Activated naive CD8-positive, alpha-beta T cell treated with anti-CD3 and anti-CD28 coated beads, Interleukin-2, amount 50 U/mL, for 24 hours (primary cell): ENCODE data around the gene TENM3.

Experiments
- ATAC-seq: fragments of 150-1000 bp; cut with Tn5 transposase; one replicate; pipeline ENCODE4 v1.10.0; 2021
- DNase-seq: peaks from one replicate; pipeline ENCODE4 v3.0.0; 2021
- H3K27ac Mint-ChIP-seq: one replicate; pipeline ENCODE4 v1.8.0; 2021; ENCODE audit warnings: mild to moderate bottlenecking, mixed read lengths
- H3K27me3 Mint-ChIP-seq: one replicate; pipeline ENCODE4 v1.8.0; 2021; ENCODE audit warnings: mixed read lengths
- H3K36me3 Mint-ChIP-seq: one replicate; pipeline ENCODE4 v1.8.0; 2021; ENCODE audit warnings: low read depth, mixed read lengths
- H3K4me1 Mint-ChIP-seq: one replicate; pipeline ENCODE4 v1.8.0; 2021; ENCODE audit warnings: mixed read lengths
- H3K4me3 Mint-ChIP-seq: one replicate; pipeline ENCODE4 v1.8.0; 2021; ENCODE audit warnings: mild to moderate bottlenecking, moderate library complexity, mixed read lengths
- H3K9me3 Mint-ChIP-seq: one replicate; pipeline ENCODE4 v1.8.0; 2021; ENCODE audit warnings: mixed read lengths

Gene TENM3

DNA sequence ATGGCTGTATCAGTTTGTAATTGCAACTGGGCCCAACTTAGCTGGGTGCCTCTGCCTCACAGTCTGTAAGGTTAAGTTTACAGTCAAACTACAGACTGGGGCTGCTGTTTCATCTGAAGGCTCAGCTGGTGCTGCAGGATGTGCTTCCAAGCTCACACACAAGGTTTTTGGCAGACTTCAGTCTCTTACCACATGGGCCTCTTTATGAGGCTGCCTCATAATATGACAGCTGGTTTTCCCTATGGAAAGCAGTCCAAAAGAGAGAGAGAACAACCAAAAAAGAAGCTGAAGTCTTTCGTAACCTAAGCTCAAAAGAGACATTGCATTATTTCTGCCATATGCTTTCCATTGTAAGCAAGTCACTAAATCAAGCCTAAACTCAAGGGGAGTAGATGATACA lies 402.3 kb downstream of the TENM3 start:
- H3K9me3 Mint-ChIP-seq, result peaks cover 12% of the 10 kb centered on the region
- no peak for ATAC-seq
- no peaks in the 10 kb centered on the region for H3K36me3 Mint-ChIP-seq
- H3K4me3 Mint-ChIP-seq, result no peak overlapping the region
- no peak for DNase-seq
- peaks cover 2% of the 10 kb centered on the region for H3K27me3 Mint-ChIP-seq
- H3K27ac Mint-ChIP-seq, result no peak overlapping the region
- no peaks in the 10 kb centered on the region for H3K4me1 Mint-ChIP-seq

DNA sequence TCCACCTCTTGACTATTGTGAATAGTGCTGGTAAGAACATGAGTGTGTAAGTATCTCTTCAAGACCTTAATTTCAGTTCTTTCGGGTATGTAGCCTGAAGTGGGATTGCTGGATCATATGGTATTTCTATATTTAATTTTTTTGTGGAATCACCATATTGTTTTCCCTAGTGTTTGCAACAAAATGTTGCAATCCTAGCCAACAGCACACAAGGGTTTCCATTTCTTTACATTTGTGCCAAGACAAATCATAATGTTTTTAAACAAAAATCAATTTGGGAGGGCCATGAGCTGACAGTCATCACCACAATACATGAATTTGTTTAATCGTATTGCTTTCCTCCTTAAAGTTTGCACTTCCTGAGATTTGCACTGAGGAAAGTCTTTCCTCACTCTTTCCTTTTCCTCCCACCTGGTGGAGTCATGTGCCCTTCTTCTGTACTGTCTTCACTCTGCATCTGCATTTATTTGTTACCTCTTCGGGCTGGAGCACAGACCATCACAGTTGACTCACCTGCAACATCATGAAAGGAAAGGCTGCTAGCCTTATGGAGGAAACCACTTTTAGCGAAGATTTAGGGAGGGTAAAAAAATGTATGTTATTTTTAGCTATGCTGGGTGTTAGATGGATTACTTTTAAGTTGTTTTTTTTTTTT lies 404.6 kb downstream of the TENM3 start:
- ATAC-seq (no peak), DNase-seq (no peak)
- peaks cover 6% of the 10 kb centered on the region for H3K27me3 Mint-ChIP-seq
- H3K4me3 Mint-ChIP-seq, result no peak overlapping the region
- peaks cover 12% of the 10 kb centered on the region for H3K9me3 Mint-ChIP-seq
- no peak overlapping the region for H3K27ac Mint-ChIP-seq
- no peaks in the 10 kb centered on the region for H3K4me1 Mint-ChIP-seq
- H3K36me3 Mint-ChIP-seq, result no peaks in the 10 kb centered on the region

DNA sequence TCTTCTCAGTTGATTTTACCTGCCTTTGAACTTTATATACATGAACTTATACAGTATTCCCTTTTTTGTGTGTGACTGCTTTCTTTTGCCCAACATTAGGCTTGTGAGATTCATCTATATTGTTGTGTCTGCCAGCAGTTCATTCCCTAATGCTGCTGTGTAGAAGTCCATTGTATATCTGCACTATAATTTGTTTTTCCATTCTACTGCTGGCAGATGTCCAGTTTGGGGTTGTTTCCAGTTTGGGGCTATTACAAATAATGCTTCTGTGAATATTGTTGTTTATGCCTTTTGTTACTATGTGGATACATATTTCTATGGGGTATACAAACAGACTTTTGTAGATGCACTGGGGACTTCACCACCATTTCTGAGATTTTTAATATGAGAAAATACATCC lies 405.6 kb downstream of the TENM3 start:
- H3K9me3 Mint-ChIP-seq, result peaks cover 12% of the 10 kb centered on the region
- H3K4me3 Mint-ChIP-seq, result no peak overlapping the region
- H3K27me3 Mint-ChIP-seq, result peaks cover 6% of the 10 kb centered on the region
- no peaks in the 10 kb centered on the region for H3K4me1 Mint-ChIP-seq
- H3K36me3 Mint-ChIP-seq, result no peaks in the 10 kb centered on the region
- no peak overlapping the region for H3K27ac Mint-ChIP-seq
- ATAC-seq (no peak), DNase-seq (no peak)

DNA sequence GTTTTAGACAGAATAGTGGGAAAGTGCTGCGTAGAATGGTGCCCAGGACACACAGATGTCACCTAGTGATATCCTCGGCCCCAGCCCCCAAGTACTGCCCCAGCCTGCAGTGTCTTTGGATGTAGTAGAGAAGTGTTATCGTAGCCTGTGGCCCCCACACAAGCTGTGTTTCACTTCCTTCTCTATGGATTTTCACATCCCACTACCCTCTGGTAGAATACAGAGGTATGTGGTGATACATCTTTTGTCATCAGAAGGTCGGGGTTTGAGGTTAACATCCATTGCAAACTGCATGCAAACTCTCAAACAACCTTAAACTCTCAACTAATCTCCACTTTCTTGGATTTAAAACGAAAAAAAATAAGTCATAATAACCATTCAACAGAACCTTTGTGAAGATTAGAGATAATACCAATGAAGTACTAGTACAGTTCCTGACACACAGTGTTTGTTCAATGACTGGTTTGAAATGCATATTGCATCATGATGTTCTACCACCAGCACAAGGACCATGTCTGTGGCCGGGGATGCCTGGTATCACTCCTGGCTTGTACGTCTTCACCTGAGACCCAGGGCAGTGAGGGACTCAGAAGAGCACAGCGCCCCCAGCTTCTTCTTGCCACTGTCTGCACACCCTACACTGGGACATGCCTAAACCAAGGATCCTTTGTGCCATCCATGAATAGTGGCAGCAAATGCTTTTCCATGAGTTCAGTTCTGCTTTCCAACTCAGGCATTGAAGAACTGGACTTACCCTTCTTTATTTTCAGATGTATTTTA lies 406.7 kb downstream of the TENM3 start:
- Mint-ChIP-seq H3K36me3 (no peaks in the 10 kb centered on the region), H3K27me3 (peaks cover 6% of the 10 kb centered on the region), H3K4me3 (no peak overlapping the region), H3K4me1 (no peaks in the 10 kb centered on the region), H3K9me3 (peaks cover 12% of the 10 kb centered on the region), H3K27ac (no peak overlapping the region)
- DNase-seq (no peak), ATAC-seq (no peak)

DNA sequence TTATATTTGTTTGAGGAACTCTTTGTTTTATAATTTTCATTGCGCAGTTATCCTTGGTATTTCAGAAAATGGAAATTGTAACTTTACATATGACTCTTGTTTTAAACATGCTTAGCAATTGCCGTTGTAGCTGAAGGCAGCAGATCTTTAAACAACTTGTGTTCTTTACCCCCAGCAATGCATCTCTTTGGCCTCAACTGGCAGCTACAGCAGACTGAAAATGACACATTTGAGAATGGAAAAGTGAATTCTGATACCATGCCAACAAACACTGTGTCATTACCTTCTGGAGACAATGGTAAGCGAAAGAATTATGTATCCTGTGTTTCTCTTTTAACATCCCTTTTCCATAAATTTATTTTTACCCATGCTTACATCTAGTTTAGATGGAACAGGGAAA lies 410.4 kb downstream of the TENM3 start:
- H3K4me1 Mint-ChIP-seq, result no peaks in the 10 kb centered on the region
- no peak overlapping the region for H3K27ac Mint-ChIP-seq
- ATAC-seq, result no peak
- H3K27me3 Mint-ChIP-seq, result peaks cover 6% of the 10 kb centered on the region
- no peak for DNase-seq
- H3K36me3 Mint-ChIP-seq, result no peaks in the 10 kb centered on the region
- H3K4me3 Mint-ChIP-seq, result no peak overlapping the region
- H3K9me3 Mint-ChIP-seq, result no peaks in the 10 kb centered on the region

DNA sequence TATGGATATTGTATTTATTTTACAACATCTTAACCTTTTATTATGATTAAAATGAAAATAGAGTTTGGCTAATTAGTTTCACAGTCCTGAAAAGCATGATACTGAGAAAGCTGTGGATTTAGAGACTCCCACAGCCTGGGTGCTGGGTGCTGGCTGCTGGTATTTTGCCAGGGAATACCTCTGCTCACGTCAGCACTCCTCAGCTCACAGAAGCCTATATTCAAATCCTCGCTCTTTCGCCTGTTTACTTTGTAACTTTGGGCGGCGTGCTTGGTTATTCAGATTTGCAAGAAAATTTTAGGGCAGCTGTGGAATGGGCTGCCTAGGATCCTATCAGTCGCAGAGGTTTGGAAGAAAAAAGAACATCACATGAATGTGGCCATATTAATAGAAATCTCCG lies 412.1 kb downstream of the TENM3 start:
- Mint-ChIP-seq H3K4me3 (no peak overlapping the region), H3K36me3 (no peaks in the 10 kb centered on the region), H3K27ac (no peak overlapping the region), H3K9me3 (no peaks in the 10 kb centered on the region), H3K27me3 (peaks cover 6% of the 10 kb centered on the region), H3K4me1 (no peaks in the 10 kb centered on the region)
- DNase-seq (no peak), ATAC-seq (no peak)

DNA sequence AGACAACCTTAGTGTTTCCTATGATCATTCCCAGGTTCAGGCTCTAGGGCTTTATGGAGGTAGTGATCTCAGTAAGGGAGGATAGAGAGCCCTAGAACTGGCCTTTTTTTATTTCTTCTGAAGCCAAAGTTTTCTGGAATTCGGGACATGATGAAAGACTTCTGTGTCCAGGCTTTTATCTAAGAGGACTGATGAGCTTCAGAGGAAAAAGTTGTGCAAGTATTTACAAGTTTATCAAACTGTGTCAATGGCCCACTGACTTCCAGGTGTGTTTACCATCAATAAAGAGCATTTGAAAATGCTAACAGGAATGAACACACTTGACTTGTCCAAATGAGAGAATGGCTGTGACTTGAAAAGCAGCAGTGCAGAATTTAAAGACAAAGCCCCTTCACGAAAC lies 419.3 kb downstream of the TENM3 start:
- Mint-ChIP-seq H3K4me3 (no peak overlapping the region), H3K27ac (no peak overlapping the region), H3K9me3 (no peaks in the 10 kb centered on the region), H3K27me3 (no peaks in the 10 kb centered on the region), H3K36me3 (no peaks in the 10 kb centered on the region), H3K4me1 (no peaks in the 10 kb centered on the region)
- DNase-seq (no peak), ATAC-seq (no peak)

DNA sequence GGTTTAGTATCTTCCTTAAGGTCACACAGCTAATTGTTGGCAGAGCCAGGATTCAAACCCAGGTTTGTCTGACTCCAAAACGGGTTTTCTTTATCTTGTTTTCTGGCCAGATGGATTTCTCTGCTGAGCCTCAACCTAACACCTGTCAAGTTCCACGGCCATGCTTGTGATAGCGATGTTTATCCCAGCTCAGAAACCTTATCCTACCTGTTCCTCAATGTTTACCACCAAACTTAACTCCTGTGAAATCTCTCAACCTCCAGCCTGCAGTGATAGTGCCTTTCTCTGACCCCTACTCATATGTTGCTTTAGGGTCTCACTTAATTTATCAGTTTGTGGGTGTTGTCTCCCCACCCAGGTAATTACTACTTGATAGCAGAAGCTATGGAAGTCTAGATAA lies 428.0 kb downstream of the TENM3 start:
- Mint-ChIP-seq H3K4me1 (no peaks in the 10 kb centered on the region), H3K9me3 (no peaks in the 10 kb centered on the region), H3K36me3 (no peaks in the 10 kb centered on the region), H3K27me3 (no peaks in the 10 kb centered on the region), H3K4me3 (no peak overlapping the region), H3K27ac (no peak overlapping the region)
- DNase-seq (no peak), ATAC-seq (no peak)

DNA sequence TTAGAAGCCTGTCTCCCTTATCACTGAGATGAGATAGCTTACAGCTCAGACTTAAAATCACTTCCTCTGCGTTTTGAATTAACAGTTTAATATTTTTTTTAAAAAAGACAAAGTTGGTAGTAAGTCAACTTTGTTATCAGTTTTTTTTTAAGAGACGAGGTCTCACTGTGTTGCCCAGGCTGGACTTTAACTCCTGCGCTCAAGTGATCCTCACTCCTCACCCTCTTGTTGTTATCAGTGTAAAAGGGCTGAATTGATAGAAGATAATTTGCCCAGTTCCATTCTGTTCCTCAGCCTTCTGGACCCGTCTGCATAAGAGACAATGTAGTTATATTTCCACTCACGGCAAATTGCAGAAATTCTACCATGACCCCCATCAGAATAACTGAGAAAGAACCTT lies 428.5 kb downstream of the TENM3 start:
- Mint-ChIP-seq H3K4me3 (no peak overlapping the region), H3K36me3 (no peaks in the 10 kb centered on the region), H3K27ac (no peak overlapping the region), H3K4me1 (no peaks in the 10 kb centered on the region), H3K27me3 (no peaks in the 10 kb centered on the region), H3K9me3 (no peaks in the 10 kb centered on the region)
- DNase-seq (no peak), ATAC-seq (no peak)

DNA sequence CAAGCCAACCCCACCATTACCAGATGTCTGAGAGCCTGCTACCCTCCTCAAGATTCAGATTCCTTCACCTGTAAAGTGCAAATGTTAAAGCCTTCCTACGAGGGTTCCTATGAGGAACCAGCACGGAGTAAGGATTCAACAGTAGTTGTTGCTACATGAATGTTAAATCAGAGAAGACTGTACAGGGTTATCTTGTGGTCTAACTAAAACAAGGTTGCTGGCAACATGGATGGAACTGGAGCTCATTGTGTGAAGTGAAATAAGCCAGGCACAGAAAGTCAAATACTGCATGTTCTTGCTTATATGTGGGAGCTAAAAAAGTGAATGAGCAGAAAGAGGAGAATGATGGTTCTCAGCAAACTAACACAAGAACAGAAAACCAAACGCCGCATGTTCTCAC lies 435.4 kb downstream of the TENM3 start:
- DNase-seq, result no peak
- no peak overlapping the region for H3K27ac Mint-ChIP-seq
- peaks cover 7% of the 10 kb centered on the region for H3K27me3 Mint-ChIP-seq
- no peaks in the 10 kb centered on the region for H3K4me1 Mint-ChIP-seq
- no peaks in the 10 kb centered on the region for H3K36me3 Mint-ChIP-seq
- no peak for ATAC-seq
- H3K9me3 Mint-ChIP-seq, result no peaks in the 10 kb centered on the region
- no peak overlapping the region for H3K4me3 Mint-ChIP-seq

DNA sequence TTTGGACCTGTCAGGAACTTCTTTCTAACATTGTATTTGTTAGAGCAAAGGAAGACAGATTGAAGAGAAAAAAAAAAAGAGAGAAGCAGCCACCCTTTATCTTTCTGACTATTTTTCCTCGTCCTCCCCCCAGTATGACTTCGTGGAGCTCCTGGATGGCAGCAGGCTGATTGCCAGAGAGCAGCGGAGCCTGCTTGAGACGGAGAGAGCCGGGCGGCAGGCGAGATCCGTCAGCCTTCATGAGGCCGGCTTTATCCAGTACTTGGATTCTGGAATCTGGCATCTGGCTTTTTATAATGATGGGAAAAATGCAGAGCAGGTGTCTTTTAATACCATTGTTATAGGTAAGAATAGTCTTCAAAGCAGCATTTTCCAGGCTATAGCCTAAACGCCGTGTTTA lies 436.3 kb downstream of the TENM3 start:
- ATAC-seq, result no peak
- Mint-ChIP-seq H3K36me3 (no peaks in the 10 kb centered on the region), H3K4me3 (no peak overlapping the region), H3K9me3 (no peaks in the 10 kb centered on the region), H3K27me3 (peaks cover 13% of the 10 kb centered on the region), H3K4me1 (no peaks in the 10 kb centered on the region), H3K27ac (no peak overlapping the region)
- no peak for DNase-seq

DNA sequence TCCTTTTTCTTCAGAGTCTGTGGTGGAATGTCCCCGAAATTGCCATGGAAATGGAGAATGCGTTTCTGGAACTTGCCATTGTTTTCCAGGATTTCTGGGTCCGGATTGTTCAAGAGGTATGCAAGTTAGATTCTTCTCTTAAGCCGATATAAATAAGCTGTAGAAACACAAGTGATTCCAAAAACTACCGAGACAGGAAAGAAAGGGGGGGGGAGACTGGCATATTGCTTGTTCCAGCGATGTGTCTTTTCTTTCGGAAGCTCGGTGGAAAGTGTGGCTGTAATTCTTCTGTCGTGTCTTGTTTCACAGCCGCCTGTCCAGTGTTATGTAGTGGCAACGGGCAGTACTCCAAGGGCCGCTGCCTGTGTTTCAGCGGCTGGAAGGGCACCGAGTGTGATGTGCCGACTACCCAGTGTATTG lies 437.0 kb downstream of the TENM3 start:
- ATAC-seq (no peak), DNase-seq (no peak)
- Mint-ChIP-seq H3K4me1 (no peaks in the 10 kb centered on the region), H3K27ac (no peak overlapping the region), H3K4me3 (no peak overlapping the region), H3K9me3 (no peaks in the 10 kb centered on the region), H3K27me3 (peaks cover 13% of the 10 kb centered on the region), H3K36me3 (no peaks in the 10 kb centered on the region)

DNA sequence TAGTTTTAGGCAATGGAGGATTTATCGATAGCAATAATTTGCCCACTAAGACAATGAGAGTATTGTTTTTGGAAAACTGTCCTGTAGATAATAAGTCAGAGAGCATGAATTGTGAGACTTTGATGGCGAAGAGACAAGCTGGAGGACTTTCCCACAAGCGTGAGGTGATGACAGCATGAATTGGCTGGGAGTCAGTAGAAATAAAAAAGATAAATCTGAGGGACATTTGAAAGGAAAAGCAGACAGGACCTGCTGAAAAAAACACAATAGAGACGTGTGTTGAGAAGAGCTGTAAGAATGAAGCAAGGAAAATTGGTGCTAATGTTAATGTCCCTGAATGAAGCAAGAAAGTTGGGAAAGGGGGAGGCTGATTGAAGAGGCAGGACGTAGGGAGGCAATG lies 440.5 kb downstream of the TENM3 start:
- no peaks in the 10 kb centered on the region for H3K36me3 Mint-ChIP-seq
- ATAC-seq (no peak), DNase-seq (no peak)
- H3K4me3 Mint-ChIP-seq, result no peak overlapping the region
- H3K27me3 Mint-ChIP-seq, result peaks cover 15% of the 10 kb centered on the region
- H3K27ac Mint-ChIP-seq, result no peak overlapping the region
- H3K4me1 Mint-ChIP-seq, result no peaks in the 10 kb centered on the region
- H3K9me3 Mint-ChIP-seq, result no peaks in the 10 kb centered on the region

DNA sequence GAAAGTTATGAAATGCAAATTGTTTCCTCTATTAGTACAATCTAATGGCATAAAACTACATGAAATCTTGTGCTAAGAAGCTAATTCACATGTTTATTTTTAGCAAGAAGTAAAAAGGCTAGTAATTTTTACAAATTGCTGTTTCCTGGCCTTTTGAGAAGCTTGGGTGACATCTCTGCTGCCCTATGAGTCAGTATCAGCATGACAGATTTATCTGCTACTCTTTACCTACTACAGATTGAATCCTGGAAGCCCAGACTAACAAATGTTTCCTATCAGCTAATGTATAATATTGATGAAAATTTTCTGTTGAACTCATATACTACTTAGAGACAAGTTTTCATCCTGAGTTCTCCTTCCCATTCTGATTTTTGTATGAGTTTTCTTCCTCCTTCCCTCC lies 441.6 kb downstream of the TENM3 start:
- ATAC-seq (no peak), DNase-seq (no peak)

DNA sequence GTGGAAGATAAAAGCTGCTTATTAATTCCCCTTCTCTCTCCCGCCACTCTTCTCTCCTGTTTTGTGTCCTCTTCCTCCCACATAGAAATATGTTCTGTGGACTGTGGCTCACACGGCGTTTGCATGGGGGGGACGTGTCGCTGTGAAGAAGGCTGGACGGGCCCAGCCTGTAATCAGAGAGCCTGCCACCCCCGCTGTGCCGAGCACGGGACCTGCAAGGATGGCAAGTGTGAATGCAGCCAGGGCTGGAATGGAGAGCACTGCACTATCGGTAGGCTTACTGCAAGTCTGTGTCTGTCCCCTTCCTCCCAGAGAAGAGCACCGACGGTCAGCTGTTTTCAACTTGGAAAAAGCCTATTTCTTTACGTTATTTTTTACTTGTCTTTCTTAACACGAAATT lies 444.9 kb downstream of the TENM3 start:
- H3K4me3 Mint-ChIP-seq, result no peak overlapping the region

More for the DNA sequence above, 441.6 kb downstream of the TENM3 start:
- H3K4me3 Mint-ChIP-seq, result no peak overlapping the region
- no peaks in the 10 kb centered on the region for H3K4me1 Mint-ChIP-seq
- no peak overlapping the region for H3K27ac Mint-ChIP-seq
- H3K27me3 Mint-ChIP-seq, result peaks cover 14% of the 10 kb centered on the region
- no peaks in the 10 kb centered on the region for H3K9me3 Mint-ChIP-seq
- no peaks in the 10 kb centered on the region for H3K36me3 Mint-ChIP-seq

More for the DNA sequence above, 444.9 kb downstream of the TENM3 start:
- Mint-ChIP-seq H3K27ac (no peak overlapping the region), H3K36me3 (no peaks in the 10 kb centered on the region), H3K27me3 (peaks cover 12% of the 10 kb centered on the region), H3K4me1 (no peaks in the 10 kb centered on the region), H3K9me3 (no peaks in the 10 kb centered on the region)
- DNase-seq (no peak), ATAC-seq (no peak)
